Measurements from ENCODE around the gene TUBA4B. TPM values are rescaled to one million over a fixed set of nuclear protein-coding genes. Genes with fewer than 3 reads are reported as not detected.

Gene TUBA4B
- total RNA-seq, 1 experiment from 2014 or later = not detected

DNA sequence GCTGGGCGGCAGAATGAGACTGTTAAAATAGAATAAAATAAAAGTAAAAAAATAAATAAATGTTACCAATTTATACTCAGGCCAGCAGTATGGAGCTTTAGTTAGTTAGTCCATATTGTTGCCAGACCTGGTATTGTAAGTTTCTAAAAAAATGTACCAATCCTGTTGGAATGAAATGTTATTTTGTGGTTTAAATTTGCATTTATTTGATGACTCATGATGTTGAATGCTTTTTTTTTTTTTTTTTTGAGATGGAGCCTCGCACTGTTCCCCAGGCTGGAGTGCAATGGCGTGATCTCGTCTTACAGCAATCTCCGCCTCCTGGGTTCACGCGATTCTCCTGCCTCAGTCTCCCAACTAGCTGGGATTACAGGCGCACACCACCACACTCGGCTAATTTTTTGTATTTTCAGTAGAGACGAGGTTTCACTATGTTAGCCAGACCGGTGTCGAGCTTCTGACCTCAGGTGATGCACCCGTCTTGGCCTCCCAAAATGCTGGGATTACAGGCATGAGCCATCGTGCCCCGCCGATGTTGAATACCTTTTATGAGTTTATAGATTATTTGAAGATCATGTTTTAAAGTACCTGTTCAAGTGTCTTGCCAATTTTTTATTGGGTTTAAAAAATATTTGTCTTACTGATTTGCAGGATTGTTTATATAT lies 61.9 kb downstream of the TUBA4B start:
- H3K4me3 ChIP-seq (ENCODE audit: low read depth in 2 of 2, low read length in 2 of 2) = no peak overlapping the region
- POLR2A ChIA-PET = interaction anchor here (0.6 to 0.7 kb wide), 4 partner anchors 64 to 483 kb away, joined by 3 to 8 read pairs (median 6); no protein-coding TSS in a partner anchor
- TF ChIP-seq SIN3A (IDR thresholded peaks at IDR 0.05; ENCODE audit: borderline replicate concordance, insufficient read depth, low read depth, low read length) (no peak), POLR2AphosphoS5 (IDR thresholded peaks at IDR 0.05; ENCODE audit: low read depth, low read length) (no peak), TCF7L2 (IDR thresholded peaks at IDR 0.05; ENCODE audit: low read depth, low read length) (no peak)
- TF ChIP-seq, protein P1, sequence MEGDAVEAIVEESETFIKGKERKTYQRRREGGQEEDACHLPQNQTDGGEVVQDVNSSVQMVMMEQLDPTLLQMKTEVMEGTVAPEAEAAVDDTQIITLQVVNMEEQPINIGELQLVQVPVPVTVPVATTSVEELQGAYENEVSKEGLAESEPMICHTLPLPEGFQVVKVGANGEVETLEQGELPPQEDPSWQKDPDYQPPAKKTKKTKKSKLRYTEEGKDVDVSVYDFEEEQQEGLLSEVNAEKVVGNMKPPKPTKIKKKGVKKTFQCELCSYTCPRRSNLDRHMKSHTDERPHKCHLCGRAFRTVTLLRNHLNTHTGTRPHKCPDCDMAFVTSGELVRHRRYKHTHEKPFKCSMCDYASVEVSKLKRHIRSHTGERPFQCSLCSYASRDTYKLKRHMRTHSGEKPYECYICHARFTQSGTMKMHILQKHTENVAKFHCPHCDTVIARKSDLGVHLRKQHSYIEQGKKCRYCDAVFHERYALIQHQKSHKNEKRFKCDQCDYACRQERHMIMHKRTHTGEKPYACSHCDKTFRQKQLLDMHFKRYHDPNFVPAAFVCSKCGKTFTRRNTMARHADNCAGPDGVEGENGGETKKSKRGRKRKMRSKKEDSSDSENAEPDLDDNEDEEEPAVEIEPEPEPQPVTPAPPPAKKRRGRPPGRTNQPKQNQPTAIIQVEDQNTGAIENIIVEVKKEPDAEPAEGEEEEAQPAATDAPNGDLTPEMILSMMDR (IDR thresholded peaks at IDR 0.05) = no peak
- TF ChIP-seq, protein P2, sequence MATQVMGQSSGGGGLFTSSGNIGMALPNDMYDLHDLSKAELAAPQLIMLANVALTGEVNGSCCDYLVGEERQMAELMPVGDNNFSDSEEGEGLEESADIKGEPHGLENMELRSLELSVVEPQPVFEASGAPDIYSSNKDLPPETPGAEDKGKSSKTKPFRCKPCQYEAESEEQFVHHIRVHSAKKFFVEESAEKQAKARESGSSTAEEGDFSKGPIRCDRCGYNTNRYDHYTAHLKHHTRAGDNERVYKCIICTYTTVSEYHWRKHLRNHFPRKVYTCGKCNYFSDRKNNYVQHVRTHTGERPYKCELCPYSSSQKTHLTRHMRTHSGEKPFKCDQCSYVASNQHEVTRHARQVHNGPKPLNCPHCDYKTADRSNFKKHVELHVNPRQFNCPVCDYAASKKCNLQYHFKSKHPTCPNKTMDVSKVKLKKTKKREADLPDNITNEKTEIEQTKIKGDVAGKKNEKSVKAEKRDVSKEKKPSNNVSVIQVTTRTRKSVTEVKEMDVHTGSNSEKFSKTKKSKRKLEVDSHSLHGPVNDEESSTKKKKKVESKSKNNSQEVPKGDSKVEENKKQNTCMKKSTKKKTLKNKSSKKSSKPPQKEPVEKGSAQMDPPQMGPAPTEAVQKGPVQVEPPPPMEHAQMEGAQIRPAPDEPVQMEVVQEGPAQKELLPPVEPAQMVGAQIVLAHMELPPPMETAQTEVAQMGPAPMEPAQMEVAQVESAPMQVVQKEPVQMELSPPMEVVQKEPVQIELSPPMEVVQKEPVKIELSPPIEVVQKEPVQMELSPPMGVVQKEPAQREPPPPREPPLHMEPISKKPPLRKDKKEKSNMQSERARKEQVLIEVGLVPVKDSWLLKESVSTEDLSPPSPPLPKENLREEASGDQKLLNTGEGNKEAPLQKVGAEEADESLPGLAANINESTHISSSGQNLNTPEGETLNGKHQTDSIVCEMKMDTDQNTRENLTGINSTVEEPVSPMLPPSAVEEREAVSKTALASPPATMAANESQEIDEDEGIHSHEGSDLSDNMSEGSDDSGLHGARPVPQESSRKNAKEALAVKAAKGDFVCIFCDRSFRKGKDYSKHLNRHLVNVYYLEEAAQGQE (IDR thresholded peaks at IDR 0.05; ENCODE audit: insufficient read depth in 1 of 2, low read depth in 2 of 2, low read length in 1 of 2) = no peak
- H3K27me3 ChIP-seq (ENCODE audit: control insufficient read depth, insufficient read depth, low read length) = no peaks in the 10 kb centered on the region
- intact Hi-C loops (cut with micrococcal nuclease; ENCODE audit: unreplicated experiment) = no loop called here
- CTCF ChIA-PET = interaction anchor here (0.6 to 0.7 kb wide), 2 partner anchors 125 to 132 kb away, joined by 3 to 9 read pairs; no protein-coding TSS in a partner anchor
- ATAC-seq (no peak), DNase-seq (ENCODE audit: low read depth, low spot score) (no peak)
- no TSS peak for BruUV-seq (replicated peaks)
- no peaks in the 10 kb centered on the region for H3K36me3 ChIP-seq (ENCODE audit: control insufficient read depth, insufficient read depth, low read length)
- no peaks in the 10 kb centered on the region for H3K9me3 ChIP-seq (ENCODE audit: control insufficient read depth, insufficient read depth, low read depth, low read length)
- in situ Hi-C loops (cut with HindIII; ENCODE audit: low pct_unique_long_range_greater_than_20kb, low sequenced_read_pairs) = no loop called here
- H3K4me1 ChIP-seq (ENCODE audit: control insufficient read depth, insufficient read depth, low read length) = no peaks in the 10 kb centered on the region
- no peak overlapping the region for H3K27ac ChIP-seq (ENCODE audit: low read length)

Small RNA genes within 50 kb of the gene (microRNA-seq; reads per million reads assigned to microRNA genes)
- gene MIR153-1 (ENCODE audit: unreplicated experiment) = not detected

Other genes with a start within 250 kb of the TUBA4B start
- 0.33 TPM for gene CFAP65, start 211.7 kb upstream of the TUBA4B start, total RNA-seq (2021; ENCODE audit: unreplicated experiment)
- 0.23 TPM for gene IHH, start 192.3 kb upstream of the TUBA4B start, total RNA-seq (2021; ENCODE audit: unreplicated experiment)
- gene NHEJ1, start 92.4 kb upstream of the TUBA4B start, total RNA-seq (2021; ENCODE audit: unreplicated experiment) = 18.2 TPM
- 3.3 TPM for gene SLC23A3, start 83.2 kb upstream of the TUBA4B start, total RNA-seq (2021; ENCODE audit: unreplicated experiment)
- 55.7 TPM for gene CNPPD1, start 76.3 kb upstream of the TUBA4B start, total RNA-seq (2021; ENCODE audit: unreplicated experiment)
- 106 TPM for gene RETREG2, start 75.0 kb upstream of the TUBA4B start, total RNA-seq (2021; ENCODE audit: unreplicated experiment)
- 43.2 TPM for gene ZFAND2B, start 46.5 kb upstream of the TUBA4B start, total RNA-seq (2021; ENCODE audit: unreplicated experiment)
- 19.0 TPM for gene ABCB6, start 34.3 kb upstream of the TUBA4B start, total RNA-seq (2021; ENCODE audit: unreplicated experiment)
- 75.1 TPM for gene ATG9A, start 23.6 kb upstream of the TUBA4B start, total RNA-seq (2021; ENCODE audit: unreplicated experiment)
- 36.2 TPM for gene ANKZF1, start 23.4 kb upstream of the TUBA4B start, total RNA-seq (2021; ENCODE audit: unreplicated experiment)
- 8.1 TPM for gene GLB1L, start 7.8 kb upstream of the TUBA4B start, total RNA-seq (2021; ENCODE audit: unreplicated experiment)
- gene STK16, start 7.8 kb upstream of the TUBA4B start, total RNA-seq (2021; ENCODE audit: unreplicated experiment) = 29.9 TPM
- 12.9 TPM for gene TUBA4A, start 675 bp downstream of the TUBA4B start, total RNA-seq (2021; ENCODE audit: unreplicated experiment)
- 66.2 TPM for gene DNAJB2, start 26.1 kb downstream of the TUBA4B start, total RNA-seq (2021; ENCODE audit: unreplicated experiment)
- not detected for gene PTPRN, start 56.2 kb downstream of the TUBA4B start, total RNA-seq (2021; ENCODE audit: unreplicated experiment)
- gene RESP18, start 79.5 kb downstream of the TUBA4B start, total RNA-seq (2021; ENCODE audit: unreplicated experiment) = not detected
- gene DNPEP, start 134.7 kb downstream of the TUBA4B start, total RNA-seq (2021; ENCODE audit: unreplicated experiment) = 107 TPM
- gene DES, start 165.1 kb downstream of the TUBA4B start, total RNA-seq (2021; ENCODE audit: unreplicated experiment) = 0.69 TPM
- gene SPEG, start 181.6 kb downstream of the TUBA4B start, total RNA-seq (2021; ENCODE audit: unreplicated experiment) = 3.4 TPM
- gene GMPPA, start 245.6 kb downstream of the TUBA4B start, total RNA-seq (2021; ENCODE audit: unreplicated experiment) = 66.2 TPM

Data from Panc1 (cell line).